HUES6 (cell line): ENCODE data around the gene KCNIP2.
A peak's percentile ranks its signal among the peaks of the same experiment; 100 is the strongest.

Experiments
- H3K27ac ChIP-seq: 2 replicates; pipeline ENCODE4 v1.7.0; 2013; ENCODE audit warnings: low read depth, mild to moderate bottlenecking, low read length, inconsistent platforms
- H3K27me3 ChIP-seq: 2 replicates; pipeline ENCODE4 v1.6.1; 2013; ENCODE audit warnings: low read length; ENCODE audit not compliant: control insufficient read depth, insufficient read depth
- H3K36me3 ChIP-seq: 2 replicates; pipeline ENCODE4 v1.6.1; 2013; ENCODE audit warnings: low read length; ENCODE audit not compliant: control insufficient read depth, insufficient read depth
- H3K4me1 ChIP-seq: 2 replicates; pipeline ENCODE4 v1.6.1; 2013; ENCODE audit warnings: low read length; ENCODE audit not compliant: control insufficient read depth, insufficient read depth
- H3K4me3 ChIP-seq: 2 replicates; pipeline ENCODE4 v1.5.1; 2013; ENCODE audit warnings: low read depth, low read length
- H3K9ac ChIP-seq: one replicate; pipeline ENCODE4 v1.6.1; 2013; ENCODE audit warnings: mild to moderate bottlenecking, low read length
- H3K9me3 ChIP-seq: 2 replicates; pipeline ENCODE4 v1.6.1; 2013; ENCODE audit warnings: low read depth, low read length; ENCODE audit not compliant: control insufficient read depth, insufficient read depth

KCNIP2 gene

DNA sequence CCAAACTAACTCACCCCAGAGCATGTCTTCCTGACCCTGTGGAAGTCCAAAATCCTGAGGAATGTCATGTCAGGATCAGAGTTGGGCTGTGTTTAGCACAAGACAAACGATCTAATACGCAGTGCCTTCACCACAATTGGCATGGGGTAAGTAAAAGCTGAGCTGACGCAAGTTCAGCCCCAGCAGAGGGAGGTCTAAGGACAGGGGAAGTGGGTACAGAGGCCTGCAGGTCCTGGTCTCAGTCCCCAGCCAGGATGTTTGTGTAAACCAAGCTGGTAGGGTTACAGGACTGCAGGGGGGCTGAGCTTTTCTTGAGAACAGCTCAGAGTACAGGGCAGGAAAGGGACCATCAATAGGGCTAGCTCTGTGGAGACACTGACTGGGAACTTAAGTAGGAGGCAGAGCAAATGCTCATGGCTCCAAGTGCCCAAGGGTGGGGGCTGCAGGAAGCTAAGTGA, 5.3 kb upstream of the KCNIP2 start:
- no peak overlapping the region for H3K4me3 ChIP-seq
- H3K9ac ChIP-seq = no peak overlapping the region
- no peak overlapping the region for H3K27ac ChIP-seq
- H3K9me3 ChIP-seq = no peaks in the 10 kb centered on the region
- no peaks in the 10 kb centered on the region for H3K36me3 ChIP-seq
- H3K27me3 ChIP-seq = peaks cover 9% of the 10 kb centered on the region; the same call in 1 of the 2 replicates
- H3K4me1 ChIP-seq = peaks cover 22% of the 10 kb centered on the region

DNA sequence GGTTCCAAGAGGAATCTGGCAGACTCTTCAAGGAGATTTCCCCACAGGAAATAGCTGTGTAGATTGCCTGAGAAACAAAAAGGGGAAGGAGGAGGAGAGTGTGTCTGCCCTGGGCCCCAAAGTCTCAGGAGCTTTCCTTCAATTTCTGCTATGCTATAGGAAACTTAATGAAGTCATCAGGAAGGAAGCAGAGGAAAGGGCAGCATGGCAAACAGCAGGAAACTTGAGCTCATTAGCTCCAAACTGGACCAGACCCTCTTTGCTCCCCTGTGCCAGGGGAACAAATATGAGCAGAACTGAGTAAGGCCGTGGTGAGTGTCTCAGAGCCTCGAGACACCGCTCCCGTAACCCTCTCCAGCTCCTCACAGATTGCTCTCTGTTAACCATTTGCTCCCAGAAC, 4.8 kb upstream of the KCNIP2 start:
- Histone ChIP-seq H3K36me3 (no peaks in the 10 kb centered on the region), H3K27me3 (peaks cover 9% of the 10 kb centered on the region; the same call in 1 of the 2 replicates), H3K9me3 (no peaks in the 10 kb centered on the region), H3K9ac (no peak overlapping the region), H3K27ac (no peak overlapping the region), H3K4me1 (peaks cover 22% of the 10 kb centered on the region), H3K4me3 (no peak overlapping the region)

DNA sequence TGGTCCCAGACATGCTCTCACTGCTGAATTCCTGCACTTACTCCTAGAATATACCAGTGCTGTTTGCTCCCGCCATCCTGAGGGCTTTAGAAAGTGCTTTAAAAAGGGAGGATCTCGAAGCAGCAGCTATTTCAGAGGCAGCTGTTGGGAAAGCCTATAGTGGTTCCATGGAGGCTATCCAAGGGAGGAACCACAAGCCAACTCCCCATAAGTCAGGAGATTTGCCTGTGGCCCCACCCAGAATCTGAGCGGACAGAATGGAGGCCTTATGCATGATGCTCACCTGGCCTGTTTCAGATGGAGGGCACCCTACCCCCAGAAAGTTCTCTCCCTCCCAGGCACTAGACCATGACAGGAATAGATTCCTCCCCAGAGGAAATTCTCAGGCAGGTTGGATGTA, 2.3 kb upstream of the KCNIP2 start:
- H3K4me3 ChIP-seq = no peak overlapping the region
- no peak overlapping the region for H3K27ac ChIP-seq
- peaks cover 22% of the 10 kb centered on the region for H3K4me1 ChIP-seq
- no peak overlapping the region for H3K9ac ChIP-seq
- peaks cover 31% of the 10 kb centered on the region for H3K27me3 ChIP-seq
- no peaks in the 10 kb centered on the region for H3K9me3 ChIP-seq
- H3K36me3 ChIP-seq = no peaks in the 10 kb centered on the region

DNA sequence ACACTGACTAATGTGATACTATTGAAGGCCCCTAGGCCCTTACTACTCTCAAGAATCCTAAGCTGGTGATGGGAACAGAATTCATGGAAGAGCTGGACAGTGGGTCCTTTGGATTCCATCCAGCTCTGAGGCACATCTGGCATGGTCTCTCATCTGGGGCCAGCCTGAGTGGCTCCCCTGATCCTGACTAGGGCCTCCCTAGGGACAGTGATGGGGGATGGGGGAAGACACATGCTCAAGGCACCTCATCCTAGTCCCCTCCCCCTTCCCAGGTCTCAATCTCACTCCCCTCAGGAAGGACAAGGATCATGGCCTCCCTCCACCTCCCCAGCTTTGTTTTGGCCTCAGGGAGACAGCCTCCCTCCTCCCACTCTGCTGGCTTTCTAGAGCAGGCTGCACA, 1.8 kb downstream of the KCNIP2 start:
- Histone ChIP-seq H3K36me3 (no peaks in the 10 kb centered on the region), H3K9me3 (no peaks in the 10 kb centered on the region), H3K4me1 (peaks cover 14% of the 10 kb centered on the region), H3K9ac (no peak overlapping the region), H3K27ac (no peak overlapping the region), H3K27me3 (peaks cover 31% of the 10 kb centered on the region), H3K4me3 (no peak overlapping the region)

DNA sequence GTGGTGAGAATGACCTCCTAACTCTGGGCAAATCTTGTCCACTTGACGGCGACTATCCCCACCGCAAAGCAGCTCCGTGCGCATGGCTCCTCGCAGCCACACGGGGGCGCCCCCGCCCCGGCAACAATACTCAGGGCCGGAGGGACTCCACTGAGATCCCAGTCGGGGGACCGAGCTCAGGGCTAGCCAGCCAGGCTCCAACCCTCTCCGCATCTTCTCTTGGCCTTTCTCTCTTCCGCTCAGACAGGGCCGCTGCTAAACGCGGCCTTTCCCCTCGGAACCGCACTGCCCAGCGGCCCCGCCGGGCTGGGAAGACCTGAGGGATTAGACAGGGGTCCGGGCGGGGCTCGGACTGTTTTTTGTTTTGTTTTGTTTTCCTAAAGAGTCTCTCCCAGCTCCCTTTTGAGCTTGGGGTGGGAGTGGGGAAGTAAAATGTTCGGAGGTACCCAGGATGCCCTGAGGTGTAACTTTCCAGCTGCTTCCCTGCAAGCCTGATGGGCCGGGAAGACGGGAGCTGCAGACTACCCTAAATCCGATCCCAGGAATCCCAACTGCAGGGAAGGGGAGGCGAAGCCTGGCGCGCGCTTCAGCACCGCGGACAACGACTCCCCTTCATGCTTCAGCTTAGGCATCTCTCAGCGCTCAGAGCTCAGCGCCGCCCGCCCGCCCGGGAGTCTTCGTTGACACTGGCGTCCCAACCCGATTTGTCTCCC, 2.7 kb downstream of the KCNIP2 start:
- no peaks in the 10 kb centered on the region for H3K9me3 ChIP-seq
- no peaks in the 10 kb centered on the region for H3K36me3 ChIP-seq
- H3K4me1 ChIP-seq = peaks cover 14% of the 10 kb centered on the region
- peaks cover 31% of the 10 kb centered on the region for H3K27me3 ChIP-seq
- H3K27ac ChIP-seq = no peak overlapping the region
- no peak overlapping the region for H3K9ac ChIP-seq
- H3K4me3 ChIP-seq = peak overlapping the region; percentile 66

DNA sequence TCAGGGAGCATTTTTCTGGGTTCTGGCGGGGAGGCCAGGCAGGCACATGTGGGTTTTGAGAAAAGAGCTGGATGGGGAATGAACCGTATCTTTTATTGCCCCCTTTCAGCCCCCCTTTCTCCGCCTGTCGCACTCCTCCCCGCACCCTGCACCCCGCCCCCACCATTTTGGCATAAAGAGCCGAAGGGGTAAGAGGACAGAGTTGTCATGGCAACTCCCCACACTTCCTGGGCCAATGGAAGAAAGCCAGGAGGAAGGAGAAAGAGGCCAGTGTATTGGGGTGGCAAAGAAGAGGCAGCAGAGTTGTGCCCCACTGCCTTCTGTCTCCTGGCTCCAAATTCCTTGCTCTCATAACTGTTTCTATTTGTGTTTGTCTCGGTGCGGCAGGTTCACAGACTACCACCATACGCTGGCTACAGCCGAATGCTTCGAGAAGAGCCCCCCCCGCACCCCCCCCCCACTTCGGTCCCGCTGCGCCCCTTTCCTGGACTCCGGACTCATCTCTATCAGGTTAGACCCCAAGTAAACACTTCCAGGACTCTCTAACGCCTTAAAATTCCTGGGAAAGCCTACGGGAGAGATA, 3.4 kb downstream of the KCNIP2 start:
- H3K27ac ChIP-seq = no peak overlapping the region
- peak overlapping the region; percentile 66 for H3K4me3 ChIP-seq
- H3K9me3 ChIP-seq = no peaks in the 10 kb centered on the region
- peaks cover 19% of the 10 kb centered on the region for H3K4me1 ChIP-seq
- H3K27me3 ChIP-seq = peaks cover 31% of the 10 kb centered on the region
- no peak overlapping the region for H3K9ac ChIP-seq
- H3K36me3 ChIP-seq = no peaks in the 10 kb centered on the region

DNA sequence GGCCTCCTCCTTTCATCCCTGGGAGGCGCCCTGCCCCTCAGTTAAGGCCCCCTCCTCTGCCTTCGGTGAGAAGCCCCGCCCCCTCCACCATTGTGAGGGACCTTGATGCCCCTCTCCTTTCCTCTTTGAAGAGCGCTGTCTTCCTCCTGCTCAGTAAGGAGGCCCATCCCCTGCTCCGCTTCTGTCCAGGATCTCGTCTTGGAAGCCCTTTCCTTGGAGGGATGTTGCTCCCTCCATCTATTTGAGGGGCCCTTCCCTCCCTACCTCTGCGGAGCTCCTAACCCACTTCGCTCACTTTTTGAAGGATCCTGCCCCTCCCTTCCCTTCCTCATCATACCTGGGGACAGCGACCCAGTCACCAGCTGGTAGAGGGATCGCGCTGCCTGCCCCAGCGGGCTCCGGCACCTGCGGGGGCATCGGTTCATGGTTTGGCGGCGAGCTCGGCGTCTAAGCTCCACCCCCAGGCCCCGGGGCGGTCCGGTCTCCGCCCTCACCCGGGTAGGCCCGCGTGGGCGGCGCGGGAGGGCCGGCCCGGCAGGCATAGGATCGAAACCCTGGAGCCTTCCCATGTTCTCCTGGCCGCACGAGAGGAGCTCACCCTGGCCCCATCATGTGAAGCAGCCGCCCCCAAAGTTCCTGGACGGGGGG, 4.1 kb downstream of the KCNIP2 start:
- Histone ChIP-seq H3K27ac (no peak overlapping the region), H3K9ac (peak overlapping the region; percentile 5)

DNA sequence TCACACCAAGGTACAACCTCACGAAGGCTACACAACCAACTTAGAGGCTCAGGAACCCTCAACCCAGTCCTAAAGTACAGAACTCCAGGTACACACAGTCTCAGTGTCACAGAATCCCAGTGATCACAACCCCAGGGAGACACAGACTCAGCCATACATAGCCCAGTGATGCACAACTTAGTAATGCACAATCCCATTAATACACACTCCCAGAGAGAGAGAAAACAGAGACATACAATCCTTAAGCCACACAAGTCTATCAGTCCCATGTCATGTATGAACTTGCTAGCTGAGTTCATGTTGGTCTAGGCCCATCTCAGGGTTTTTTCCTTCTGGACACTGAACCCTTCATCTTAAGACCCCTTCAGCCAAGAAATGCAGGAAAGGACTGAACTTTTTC, 4.6 kb downstream of the KCNIP2 start:
- Histone ChIP-seq H3K9me3 (no peaks in the 10 kb centered on the region), H3K4me3 (peak overlapping the region; percentile 66), H3K4me1 (peaks cover 13% of the 10 kb centered on the region), H3K27ac (no peak overlapping the region), H3K27me3 (peaks cover 22% of the 10 kb centered on the region), H3K36me3 (no peaks in the 10 kb centered on the region), H3K9ac (no peak overlapping the region)

More for the DNA sequence above, 4.1 kb downstream of the KCNIP2 start:
- H3K27me3 ChIP-seq = peaks cover 28% of the 10 kb centered on the region
- H3K36me3 ChIP-seq = no peaks in the 10 kb centered on the region
- peak overlapping the region; percentile 66 for H3K4me3 ChIP-seq
- no peaks in the 10 kb centered on the region for H3K9me3 ChIP-seq
- H3K4me1 ChIP-seq = peaks cover 17% of the 10 kb centered on the region

DNA sequence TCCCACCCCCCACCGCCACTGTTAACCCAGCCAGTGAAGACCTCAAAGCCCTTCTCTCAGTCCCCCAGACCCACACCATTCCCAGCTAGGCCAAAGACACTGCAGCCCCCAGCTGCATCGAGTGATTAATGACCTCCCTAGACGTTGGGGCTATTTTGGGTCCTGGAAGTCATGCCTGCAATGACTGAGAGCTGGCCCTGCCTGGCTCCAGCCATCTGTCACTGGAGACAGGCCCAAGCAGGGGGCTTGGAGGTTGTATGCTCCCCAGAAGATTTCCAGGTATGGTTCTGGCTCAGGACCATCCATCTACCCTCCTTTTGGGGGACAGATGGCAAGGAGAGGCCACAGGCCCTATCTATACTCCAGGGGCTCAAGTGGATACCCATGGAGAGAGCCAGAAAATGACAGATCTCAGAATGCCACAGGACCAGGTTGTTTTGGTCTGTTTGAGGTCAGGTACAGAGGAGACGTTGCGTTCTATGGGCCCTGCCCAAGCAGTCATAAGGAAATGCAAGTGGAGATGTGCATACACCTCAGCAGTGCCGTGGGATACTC, 5.1 kb downstream of the KCNIP2 start:
- peaks cover 13% of the 10 kb centered on the region for H3K4me1 ChIP-seq
- no peak overlapping the region for H3K9ac ChIP-seq
- H3K9me3 ChIP-seq = no peaks in the 10 kb centered on the region
- H3K4me3 ChIP-seq = no peak overlapping the region
- no peak overlapping the region for H3K27ac ChIP-seq
- peaks cover 22% of the 10 kb centered on the region for H3K27me3 ChIP-seq
- no peaks in the 10 kb centered on the region for H3K36me3 ChIP-seq

DNA sequence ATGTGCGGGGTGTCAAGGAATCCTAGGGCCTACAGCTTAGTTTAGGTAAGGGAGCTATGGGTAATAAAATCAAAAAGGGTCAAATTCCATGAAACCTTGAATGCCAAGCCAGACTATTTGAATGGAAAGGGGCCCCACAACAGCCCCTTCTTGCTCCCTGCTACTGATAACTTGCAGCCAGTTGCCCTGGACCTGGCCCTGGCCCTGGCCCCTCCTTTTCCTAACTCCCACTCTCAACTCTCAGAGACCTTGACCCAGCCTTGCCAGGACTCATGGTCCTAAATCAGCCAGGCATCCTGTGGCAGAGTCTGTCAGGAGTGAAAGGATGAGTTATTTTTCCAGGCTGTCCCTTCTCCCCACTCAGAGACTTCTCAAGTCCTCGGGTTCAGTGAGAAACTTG, 5.9 kb downstream of the KCNIP2 start:
- H3K9me3 ChIP-seq = no peaks in the 10 kb centered on the region
- H3K4me3 ChIP-seq = no peak overlapping the region
- peaks cover 16% of the 10 kb centered on the region for H3K27me3 ChIP-seq
- H3K4me1 ChIP-seq = peaks cover 13% of the 10 kb centered on the region
- H3K27ac ChIP-seq = no peak overlapping the region
- H3K9ac ChIP-seq = no peak overlapping the region
- no peaks in the 10 kb centered on the region for H3K36me3 ChIP-seq

DNA sequence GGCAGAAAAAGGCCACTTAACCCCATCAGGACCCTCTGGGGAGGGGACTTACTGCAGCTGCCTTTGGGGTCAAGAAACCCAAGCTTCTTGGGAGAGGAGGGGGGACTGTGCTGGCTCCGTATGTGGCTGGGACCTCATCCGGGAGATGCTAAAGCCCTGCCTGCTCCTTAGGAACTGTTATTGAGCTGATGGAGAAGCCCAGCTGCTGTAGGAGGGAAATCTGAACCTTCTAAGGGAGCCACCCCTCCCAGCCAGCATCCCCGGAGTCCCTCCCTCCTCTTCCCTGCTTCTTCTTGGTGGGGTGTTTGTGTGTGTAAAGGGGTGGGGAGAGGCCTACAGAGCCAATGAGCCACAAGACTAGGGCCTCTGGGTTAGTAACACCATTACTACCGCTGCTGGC, 8.2 kb downstream of the KCNIP2 start:
- H3K4me3 ChIP-seq = no peak overlapping the region
- no peaks in the 10 kb centered on the region for H3K27me3 ChIP-seq
- peaks cover 21% of the 10 kb centered on the region for H3K4me1 ChIP-seq
- H3K36me3 ChIP-seq = no peaks in the 10 kb centered on the region
- H3K9me3 ChIP-seq = no peaks in the 10 kb centered on the region
- H3K27ac ChIP-seq = no peak overlapping the region
- H3K9ac ChIP-seq = no peak overlapping the region
